NCI-H1105 (cell line): ENCODE results near the gene DNAI1.
"Not testable (repeated sequence)": the region's sequence is repeated elsewhere in the genome, so short reads cannot be mapped to it uniquely, and the experiment has no call there.

Experiments
- DNase-seq: peaks from one replicate; lab custom pipeline; 2025; lab: John Stamatoyannopoulos, UW

Gene DNAI1

DNA sequence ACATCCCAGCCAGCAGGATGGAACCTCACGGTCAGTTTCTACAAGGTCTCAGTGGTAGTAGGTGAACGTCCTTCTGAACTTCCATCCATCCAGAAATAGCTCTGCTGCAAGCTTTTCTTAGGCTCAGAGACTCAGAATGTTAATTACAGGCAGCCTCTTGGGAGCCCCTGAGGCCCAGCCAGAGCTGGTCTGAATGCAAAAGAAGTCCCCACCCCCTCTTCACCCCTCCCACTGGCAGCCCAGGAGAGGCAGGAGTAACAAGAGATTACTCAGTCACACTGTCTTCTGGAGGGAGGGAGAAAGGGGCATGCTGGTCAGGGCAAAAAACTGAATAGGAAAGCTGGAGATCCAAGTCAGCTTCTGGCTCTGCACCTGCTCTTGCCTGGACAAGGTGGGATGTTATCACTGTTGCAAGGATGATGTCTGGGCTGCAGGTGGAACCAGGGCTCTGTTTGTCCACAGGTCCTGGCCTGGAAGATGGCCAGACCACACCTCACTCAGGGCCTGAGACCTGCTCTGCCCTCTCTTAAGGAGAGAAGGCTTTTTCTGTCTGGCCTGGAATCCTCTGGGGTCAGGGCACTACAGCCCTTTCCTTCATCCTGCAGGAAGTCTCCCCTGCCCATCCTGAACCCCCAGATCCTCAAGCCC, 55.1 kb downstream of the DNAI1 start:
- no peak for DNase-seq

DNA sequence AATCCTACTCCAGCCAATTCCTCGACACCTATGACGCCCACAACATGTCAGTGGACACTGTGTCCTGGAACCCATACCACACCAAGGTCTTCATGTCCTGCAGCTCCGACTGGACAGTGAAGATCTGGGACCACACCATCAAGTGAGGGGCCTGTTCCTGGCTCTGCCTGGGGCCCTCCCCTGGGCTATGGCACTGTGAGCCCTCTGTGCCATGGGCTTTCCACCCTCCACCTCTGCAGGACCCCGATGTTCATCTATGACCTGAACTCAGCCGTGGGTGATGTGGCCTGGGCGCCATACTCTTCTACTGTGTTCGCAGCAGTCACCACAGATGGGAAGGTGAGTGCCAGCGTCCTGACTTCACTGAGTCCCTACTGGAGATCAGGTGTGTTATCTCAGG, 55.8 kb downstream of the DNAI1 start:
- no peak for DNase-seq

DNA sequence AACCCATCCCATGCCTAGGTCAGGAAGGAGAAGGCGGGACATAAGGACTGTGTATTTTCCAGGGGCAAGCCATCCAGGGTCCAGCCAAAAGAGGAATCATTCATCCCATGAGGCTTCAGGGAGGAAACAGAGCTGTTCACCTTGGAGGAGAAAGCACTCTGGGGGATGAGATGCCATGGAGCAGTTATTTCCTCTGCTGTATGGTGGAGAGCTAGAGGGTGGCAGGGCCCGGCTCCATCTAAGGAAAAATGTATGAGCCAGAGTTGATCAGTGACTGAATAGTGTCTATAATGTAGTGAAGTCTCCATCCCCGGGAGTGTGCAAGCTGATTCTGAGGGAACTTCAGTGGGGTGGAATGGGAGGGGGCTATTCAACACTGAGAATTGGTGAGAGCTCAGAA, 56.2 kb downstream of the DNAI1 start:
- no peak for DNase-seq

DNA sequence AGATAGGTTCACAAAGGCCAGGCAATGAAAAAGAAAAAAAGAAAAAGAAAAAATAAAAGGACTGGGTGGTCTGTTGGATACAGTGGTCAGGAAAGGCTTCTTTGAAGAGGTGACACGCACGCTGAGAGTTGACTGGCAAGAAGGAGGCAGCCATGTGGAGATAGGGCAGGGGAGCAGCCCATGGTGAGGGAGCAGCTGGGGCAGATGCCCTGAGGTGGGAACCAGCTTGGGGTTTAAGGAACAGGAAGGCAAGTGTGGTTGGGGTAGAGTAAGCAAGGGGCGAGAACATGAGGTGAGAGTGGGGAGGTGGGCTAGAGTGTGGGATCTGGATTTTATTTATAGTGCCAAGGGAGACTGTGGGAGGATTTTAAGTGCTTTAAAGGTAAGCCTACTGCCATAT, 57.4 kb downstream of the DNAI1 start:
- DNase-seq, result no peak

DNA sequence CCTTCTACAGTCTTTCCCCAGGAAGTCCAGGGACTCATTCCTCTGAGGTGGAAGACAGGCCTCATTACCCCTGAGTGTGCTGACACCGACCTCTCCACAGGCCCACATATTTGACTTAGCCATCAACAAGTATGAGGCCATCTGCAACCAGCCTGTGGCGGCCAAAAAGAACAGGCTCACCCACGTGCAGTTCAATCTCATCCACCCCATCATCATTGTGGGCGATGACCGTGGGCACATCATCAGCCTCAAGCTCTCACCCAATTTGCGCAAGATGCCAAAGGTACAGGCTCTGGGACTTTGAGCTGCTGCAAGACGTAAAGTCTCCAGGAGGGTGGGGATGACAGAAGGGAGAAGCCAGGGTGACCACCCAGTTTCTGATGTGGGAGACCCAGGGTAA, 58.6 kb downstream of the DNAI1 start:
- no peak for DNase-seq

DNA sequence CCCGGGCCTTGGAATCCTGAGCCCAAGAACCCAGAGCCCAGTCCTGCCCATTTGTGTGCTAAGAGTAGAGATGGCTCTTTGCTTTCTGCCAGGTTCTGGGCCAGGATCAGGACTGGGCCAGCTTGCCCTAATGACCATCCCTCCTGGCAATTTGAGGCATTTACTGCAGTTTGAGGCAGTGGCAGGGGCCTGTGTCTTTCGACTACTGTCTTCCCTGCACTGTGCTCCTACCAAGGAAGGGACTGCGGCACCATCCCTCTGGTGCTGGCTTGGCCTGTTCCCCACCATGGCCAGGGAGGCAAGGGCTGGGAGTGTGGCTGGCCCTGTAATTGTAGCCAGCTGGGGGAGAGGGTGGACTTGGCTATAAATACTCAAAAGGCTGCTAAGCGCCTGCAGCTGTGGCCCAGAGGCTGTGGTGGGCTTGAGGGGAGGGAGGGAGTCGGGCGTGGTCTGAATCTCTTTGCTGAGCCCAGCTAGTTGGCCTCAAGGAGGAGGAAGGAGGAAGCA, 59.6 kb downstream of the DNAI1 start:
- DNase-seq, result no peak

DNA sequence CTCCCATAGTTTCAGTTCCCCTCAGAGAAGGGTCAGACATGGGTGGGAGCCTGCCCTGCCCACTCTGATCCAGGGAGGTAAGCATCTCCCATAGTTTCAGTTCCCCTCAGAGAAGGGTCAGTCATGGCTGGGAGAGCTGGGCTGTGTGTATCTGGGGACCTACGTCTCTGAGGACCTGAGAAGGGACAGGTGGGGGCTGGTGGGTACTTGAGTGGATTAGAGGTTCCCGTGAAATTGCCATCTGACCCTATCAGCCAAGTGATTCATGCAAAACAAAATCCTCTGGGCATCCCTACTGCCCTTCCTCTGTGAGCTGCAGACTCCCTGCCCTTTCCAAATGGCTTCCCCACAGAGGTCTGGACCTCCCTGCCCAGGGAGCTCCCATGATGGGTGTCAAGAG, 60.3 kb downstream of the DNAI1 start:
- no peak for DNase-seq

DNA sequence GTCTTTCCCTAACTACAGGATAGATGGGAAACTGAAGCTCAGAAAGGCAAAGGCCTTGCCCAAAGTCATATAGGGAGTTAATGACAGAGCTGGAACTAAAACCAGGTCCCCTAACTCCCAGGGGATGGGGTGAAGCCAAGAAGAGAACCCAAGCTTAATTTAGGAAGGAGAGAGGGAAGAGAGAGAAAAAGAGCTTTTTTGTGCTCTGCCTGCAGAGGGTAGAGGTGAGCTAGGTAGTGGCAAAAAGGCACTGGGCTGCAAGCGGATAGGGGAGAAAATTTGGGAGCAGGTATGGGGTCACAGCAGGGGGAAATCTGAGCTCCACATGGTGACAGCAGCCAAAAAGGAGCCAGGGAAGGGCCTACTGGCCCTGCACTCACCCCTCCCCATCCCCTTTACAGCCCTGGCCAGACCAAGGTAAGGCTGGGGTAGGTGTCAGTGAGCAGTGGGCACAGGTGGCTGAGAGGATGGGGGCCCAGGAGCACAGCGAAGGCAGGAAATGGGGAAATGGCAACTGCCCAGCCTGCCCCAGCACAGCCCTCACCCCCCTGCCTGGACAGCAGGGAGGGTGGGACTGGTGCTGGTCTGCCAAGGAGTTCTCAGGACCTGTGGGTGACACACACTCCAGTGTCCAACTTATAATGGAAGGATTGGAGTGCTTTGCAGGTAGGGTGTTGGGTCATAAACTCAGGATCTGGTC, 60.9 kb downstream of the DNAI1 start:
- no peak for DNase-seq

DNA sequence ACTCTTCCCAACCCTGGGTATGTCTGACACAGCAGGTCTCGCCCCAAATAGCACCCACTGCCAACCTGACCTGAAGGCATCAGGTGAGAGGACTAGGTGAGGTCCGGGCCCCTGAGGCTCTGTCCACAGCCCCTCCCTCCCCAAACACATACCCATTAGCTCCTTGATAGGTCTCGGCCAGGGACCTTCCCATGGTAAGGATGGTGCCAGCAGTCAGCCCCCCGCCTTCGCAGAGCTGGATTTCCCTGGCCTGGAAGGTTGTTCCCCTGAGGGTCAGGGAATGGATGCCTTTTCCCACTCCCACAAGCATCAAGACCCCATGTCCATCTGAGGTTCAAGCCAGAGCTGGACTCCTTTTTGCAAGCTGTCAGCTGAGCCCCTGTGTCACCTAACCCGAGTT, 61.5 kb downstream of the DNAI1 start:
- no peak for DNase-seq

DNA sequence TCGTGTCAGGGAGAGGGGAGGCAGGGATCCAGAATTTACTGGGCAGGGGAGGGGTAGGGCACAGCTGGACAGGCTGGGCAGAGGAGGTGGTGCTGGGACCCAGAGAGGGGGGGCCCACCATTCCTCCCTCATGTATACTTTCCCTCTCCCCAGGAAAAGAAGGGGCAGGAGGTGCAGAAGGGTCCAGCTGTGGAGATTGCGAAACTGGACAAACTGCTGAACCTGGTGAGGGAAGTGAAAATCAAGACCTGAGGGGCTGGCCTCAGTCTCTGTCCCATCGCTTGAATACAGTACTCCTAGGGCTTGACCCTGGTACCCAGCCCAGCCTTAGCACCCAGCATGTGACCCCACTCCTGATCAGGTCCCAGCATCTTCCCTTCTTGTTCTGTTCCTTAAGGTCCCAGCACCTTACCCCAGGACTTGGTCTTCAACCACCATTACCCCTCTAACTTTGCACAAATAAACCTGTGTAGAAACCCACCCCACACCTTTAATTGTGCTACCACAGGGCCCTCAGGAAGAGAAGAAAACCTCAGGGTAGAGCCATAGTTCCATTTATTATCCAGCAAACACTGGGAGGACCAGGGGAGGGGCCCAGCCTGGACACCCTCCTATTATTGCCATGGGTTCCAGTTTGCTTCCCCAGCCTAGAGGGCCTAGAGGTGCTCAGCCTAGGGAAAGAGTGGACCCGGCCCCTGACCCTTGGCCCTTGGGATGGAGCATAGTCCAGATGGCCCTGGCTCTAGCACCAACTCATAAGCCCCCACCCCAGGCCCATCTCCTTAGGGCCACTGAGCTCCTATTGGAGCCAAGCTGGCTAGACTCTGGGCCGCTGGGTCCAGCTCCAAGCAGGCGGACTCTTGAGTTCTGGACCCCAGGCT, 62.1 kb downstream of the DNAI1 start:
- DNase-seq, result no peak

DNA sequence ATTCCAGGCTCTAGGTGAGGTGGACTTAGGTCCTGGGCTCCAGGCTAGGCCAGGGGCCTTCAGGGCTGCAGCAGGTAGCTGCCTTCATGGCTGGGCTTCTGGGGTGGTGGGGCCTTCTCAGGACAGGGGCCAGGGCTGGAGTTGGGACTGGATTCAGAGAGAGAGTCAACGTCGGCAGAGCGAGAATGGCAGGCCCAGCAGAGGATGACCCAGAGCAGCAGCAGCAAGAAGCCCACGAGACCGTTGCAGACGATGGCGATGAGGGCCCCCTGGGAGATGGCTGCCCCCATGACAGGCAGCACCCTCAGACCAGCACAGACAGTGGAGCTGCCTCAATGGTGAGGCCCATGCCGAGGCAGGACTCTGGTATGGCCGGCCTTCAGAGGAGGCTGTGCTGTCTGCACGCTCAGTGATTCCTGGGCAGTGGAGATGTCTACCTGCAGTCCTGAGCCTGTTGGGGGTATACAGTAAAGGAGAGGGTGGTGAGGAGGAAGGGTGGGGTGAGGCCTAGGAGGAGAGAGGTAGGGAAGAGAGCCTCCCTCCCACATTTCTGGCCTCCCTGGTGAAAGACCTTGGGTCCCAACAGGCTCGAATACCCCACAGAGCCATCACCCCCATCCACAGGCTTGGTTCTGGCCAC, 62.9 kb downstream of the DNAI1 start:
- DNase-seq, result no peak

DNA sequence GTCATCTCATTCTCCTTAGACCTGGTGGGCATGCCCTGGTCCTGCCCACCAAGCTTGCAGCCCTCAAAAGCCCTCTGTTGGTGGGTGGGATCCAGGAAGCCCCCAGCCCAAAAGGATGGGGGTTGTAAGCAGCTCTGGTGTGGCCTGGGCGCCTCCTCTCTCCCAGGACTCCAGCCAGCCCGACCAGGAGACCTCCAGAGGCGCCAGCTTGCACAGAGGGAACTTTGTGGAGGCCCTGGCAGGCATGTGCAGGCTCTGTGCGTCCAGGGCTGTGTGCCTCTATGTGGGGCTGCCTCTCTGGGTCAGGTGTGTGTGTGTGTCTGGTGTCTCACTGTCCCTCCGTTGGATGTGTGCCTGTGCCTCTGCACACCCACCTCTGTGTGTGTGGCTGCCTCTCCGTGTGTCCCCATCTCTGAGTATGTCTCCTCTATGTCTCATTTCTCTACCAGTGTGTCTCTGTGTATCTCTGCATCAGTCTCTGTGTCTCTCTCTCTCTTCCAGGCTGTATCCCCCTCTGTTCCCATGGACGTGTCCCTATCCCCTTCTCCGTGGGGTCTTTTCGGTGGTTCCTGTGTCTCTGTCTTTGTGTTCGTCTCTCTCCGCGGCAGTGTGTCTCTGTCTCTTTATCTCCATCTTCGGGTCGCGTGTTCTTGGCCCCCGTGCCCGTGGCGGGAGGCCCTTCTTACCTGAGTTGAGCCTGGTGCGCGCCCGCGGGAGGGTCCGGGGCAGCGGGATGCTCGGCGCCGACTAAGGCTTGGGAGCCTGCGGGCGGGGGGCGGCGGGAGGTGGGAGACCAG, 63.7 kb downstream of the DNAI1 start:
- peak; percentile 43 for DNase-seq

DNA sequence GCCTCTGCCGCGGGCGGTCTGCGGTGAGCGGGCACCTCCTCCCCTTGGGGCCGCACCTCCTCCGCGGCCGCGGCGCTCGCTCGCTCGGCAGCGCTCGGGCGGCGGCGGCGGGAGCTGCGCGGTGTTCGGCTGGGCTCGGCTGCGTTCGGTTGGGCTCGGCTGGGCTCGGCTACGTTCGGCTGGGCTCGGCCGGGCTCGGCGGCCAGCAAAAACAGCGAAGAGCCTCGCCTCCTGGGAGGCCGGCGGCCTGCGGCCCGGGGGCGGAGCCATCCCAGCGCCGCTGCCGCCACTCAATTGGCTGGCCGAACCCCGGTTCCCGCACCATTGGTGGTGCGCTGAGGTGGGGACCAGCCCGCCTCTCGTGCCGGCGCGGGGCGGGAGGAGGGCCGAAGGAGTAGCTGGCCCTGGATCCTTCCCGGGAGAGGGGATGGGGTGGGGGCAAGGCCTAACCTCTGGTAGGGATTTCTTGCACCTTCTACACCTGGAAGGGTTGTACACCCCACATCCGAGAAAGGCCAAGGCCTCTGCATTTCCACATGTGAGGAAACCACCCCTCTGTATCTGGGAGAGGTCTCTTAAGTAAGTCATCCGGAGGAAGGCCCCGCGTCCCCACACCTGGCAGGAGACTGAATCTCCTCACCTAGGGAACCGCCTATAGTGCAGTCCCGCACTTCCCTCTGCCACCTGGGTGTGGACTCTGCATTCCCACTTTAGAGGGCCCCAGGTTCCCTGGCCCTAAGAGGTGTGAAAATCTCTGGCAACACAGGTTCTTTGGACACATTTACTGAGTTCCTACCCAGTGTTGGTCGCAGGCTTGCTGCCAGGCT, 64.6 kb downstream of the DNAI1 start, which contains the start of gene ENHO:
TSS of gene ENHO (minus strand) at position 20 of the 827 bp plus-strand sequence. CDS start 1,295 bp downstream, outside the sequence.
- peak; percentile 87 for DNase-seq

DNA sequence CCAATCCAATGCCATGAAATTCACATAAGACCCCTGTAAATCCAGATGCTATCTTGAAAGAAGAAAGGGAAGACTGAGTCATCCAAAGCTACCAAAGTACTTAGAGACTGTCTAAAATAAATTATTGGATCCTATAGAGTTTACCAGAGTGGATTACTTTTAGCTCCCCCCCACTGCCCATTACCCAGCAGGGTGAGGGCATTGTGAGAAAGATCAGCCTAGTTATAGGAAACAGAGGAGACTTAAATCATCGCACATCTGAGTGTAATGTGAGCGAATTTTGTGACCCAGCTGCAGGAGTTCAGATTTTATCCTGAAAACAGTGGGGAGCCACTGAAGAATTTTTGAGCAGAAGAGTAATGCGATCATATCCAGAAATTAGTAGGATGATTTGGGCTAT, 65.7 kb downstream of the DNAI1 start:
- no peak for DNase-seq

DNA sequence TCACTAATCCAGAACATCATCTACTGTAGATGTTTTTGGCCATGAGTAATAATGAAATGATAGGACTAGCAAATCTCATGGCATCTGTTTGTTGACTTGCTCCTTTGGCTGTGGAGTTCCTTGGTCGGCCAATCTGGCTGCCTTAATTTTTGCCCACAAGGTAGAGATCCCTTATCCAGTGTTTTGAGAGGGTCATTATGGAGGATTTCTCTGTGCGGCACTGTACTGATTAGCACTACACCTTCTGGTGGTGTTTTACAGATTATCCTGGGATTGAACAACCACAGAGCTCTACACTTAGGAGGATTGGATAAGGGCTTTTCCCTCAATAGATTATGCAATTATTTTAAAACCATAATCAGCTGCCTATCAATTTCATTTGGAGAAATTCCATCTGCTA, 67.4 kb downstream of the DNAI1 start:
- no peak for DNase-seq

DNA sequence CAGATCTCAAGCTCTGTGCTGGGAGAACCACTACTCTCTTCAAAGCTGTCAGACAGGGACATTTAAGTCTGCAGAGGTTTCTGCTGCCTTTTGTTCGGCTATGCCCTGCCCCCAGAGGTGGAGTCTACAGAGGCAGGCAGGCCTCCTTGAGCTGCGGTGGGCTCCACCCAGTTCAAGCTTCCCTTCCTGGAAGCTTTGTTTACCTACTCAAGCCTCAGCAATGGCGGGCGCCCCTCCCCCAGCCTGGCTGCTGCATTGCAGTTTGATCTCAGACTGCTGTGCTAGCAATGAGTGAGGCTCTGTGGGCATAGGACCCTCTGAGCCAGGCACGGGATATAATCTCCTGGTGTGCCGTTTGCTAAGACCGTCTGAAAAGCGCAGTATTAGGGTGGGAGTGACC, 73.4 kb downstream of the DNAI1 start:
- DNase-seq, result not testable (repeated sequence)

DNA sequence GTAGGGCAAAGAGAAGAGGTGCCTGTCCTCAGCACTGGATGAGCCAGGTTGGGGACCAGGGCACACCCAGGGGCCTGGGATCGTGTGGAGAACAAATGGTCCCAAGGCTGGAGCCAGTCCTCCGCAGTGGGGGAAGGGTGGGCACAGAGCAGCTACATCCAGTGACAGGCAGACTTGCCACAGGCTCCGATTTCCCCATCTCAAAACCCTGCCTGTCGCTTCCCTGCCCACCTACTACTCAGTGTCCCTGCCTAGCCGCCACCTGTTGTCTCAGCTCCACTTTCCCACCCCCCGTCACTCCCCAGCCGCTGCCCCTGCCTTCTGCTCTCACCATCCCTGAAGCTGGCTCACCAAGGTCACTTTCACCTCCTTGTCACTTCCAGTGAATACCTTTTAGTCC, 78.1 kb downstream of the DNAI1 start:
- no peak for DNase-seq

DNA sequence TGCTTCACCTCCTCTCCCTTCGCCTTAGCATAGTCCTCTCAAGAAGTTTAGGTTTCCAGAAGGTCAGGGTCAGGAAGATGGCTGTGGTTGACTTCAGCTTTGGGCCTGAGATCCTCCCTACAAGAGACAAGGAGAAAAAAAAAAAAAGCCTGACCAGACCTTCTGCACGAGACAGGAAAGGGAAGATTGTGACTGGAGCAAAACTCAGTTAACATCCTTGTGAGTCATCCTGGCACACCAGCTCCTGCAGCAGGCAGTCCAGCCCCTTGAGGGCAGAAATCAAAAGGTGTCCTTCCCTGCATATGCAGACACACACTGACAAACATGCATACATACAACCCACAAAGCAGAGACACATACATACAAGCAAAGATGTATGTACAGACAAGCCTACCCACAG, 82.2 kb downstream of the DNAI1 start:
- DNase-seq, result no peak

DNA sequence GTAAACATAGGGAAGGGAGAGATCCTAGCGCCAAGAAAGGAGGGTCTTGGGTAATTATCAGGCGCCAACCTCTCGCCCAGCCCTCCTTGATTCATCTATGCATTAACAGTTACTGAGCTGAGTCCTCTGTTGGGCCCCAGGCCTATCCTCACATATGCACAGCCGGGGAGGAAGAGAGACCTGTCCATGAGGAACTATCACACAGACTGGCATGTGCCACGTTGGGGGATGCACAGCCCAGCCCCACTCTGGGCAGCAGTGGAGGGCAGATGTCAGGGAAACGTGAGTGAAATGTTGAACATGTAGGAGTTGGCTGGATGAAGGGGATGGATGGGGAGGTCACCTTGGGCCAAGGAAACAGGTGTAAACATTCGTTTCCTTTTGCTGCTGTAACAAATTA, 82.9 kb downstream of the DNAI1 start:
- DNase-seq, result no peak

DNA sequence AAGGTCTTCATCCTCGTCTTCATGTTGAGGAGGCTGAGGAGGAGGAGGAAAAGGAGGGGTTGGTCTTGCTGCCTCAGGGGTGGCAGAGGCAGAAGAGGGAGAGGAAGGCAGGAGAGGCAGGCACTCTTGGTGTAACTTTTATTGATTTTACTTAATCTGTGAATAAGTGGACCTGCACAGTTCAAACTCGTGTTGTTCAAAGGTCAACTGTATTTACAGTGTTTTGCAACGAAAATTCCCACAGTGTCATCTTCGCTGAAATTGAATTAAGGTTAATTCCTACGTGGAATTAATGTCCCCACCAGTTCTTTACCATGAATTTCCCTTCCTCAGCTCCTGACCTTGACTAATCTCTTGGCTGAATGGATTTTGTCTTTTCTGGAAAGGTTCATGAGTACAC, 85.4 kb downstream of the DNAI1 start:
- no peak for DNase-seq
